Measurements from ENCODE around the gene AUP1.

Gene AUP1

DNA sequence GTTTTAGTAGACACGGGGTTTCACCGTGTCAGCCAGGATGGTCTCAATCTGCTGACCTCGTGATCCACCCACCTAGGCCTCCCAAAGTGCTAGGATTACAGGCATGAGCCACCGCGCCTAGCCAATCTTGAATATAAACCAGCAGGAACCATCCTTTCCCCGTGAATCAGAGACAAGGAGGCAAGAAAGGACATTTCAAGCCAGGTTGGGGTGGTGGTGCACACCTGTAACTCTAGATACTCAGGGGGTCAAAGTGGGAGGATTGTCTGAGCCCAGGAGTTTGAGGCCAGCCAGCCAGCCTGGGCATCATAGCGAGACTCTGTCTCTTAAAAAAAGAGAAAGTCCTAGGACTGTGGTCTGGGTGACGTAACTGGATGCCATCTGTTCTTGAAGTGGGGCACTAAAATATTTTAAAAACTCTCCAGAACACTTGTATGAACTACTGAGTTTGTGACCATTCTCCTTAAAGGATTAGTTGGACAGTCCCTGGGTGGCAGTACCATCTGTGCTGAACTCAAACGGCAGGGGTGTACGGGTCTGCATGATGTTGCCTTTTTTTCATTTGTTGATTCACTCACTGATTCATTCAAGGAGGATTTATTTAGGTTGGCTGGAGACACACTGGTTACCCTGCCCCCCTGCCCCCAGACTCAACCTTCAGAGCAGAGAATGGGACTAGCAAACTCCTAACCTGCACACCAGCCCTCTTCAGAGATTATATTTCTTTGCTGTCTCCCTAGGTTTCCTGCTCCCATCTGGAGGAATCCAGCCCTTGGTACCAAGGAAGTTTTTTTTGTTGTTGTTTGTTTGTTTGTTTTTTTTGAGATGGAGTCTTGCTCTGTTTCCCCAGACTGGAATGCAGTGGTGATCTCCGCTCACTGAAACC is 18.2 kb downstream of the AUP1 start:
- no peak for DNase-seq

DNA sequence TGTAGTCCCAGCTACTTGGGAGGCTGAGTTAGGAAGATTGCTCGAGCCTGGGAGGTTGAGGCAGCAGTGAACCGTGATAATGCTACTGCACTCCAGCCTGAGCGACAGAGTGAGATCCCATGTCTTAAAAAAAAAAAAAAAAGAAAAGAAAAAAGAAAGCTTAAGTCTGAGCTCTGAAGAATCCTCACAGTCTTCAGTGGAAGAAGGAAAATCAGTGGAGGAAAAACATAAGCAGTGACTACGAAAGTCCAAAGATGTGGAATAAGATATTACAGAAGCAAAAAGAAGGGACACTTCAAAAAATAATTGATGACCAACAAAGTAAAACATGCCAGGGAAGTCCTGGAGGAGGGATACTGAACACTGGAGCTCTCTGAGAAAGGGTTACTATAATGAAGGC is 19.2 kb downstream of the AUP1 start:
- DNase-seq: no peak

GRCh38 chr2:74507926-74508520 is 21.5 kb downstream of the AUP1 start:
- no peak for DNase-seq

GRCh38 chr2:74507145-74507925 is 22.2 kb downstream of the AUP1 start, which contains the start of gene PCGF1:
Gene PCGF1, minus strand, starts transcription at chr2:74507695. Its CDS starts 27 bp downstream, at chr2:74507668.
- DNase-seq: peak; percentile 74

GRCh38 chr2:74505448-74506246 is 23.9 kb downstream of the AUP1 start:
- DNase-seq: no peak

- no peak for DNase-seq
Observed at GRCh38 chr2:74504591-74504990, 24.9 kb downstream of the AUP1 start.

DNA sequence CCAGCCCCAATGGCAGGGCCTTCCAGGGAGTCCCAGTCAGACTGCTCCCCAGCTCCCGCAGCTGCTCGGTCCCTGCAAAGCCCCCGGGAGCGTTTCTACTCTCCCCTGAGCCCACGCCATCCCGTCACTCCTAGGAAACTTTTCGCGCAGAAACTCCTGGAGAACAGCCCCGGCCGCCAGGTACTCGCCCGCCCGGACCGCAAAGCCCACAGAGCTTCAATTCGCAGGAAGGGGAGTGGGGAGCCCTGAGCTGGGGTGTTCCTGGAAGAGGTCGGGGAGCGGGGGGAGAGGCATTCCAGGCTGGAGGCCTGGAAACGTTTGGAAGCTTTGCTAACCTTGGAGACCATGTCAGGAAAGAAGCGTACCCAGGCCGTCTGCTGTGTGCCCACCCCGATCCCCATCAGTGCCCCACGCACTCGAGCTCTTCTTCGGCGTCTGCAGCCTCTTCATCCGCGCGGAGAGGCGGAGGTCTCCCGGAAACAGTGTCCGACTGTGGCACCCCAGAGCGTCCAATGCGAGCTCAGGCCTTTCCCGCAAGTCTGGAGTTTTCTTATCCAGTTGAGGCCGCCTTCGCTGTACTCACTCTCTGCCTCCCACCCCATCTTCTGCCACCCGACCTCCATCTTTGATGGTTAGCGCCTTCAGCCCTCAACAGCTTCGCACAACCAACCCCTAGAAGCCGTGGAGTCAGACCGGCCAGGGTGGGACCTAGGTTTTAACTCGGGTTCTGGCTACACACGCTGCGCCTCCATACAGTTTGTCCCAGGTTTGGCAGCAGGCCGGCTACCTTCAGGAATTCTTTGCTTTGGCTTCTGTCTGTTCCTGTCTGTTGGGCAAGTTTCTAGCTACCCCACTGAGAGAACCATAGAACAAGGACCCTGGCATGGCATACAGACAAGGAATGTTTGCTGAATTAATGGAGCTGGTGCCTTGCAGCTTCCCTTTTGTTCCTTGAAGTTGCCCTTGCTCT is 25.7 kb downstream of the AUP1 start:
- no peak for DNase-seq

DNA sequence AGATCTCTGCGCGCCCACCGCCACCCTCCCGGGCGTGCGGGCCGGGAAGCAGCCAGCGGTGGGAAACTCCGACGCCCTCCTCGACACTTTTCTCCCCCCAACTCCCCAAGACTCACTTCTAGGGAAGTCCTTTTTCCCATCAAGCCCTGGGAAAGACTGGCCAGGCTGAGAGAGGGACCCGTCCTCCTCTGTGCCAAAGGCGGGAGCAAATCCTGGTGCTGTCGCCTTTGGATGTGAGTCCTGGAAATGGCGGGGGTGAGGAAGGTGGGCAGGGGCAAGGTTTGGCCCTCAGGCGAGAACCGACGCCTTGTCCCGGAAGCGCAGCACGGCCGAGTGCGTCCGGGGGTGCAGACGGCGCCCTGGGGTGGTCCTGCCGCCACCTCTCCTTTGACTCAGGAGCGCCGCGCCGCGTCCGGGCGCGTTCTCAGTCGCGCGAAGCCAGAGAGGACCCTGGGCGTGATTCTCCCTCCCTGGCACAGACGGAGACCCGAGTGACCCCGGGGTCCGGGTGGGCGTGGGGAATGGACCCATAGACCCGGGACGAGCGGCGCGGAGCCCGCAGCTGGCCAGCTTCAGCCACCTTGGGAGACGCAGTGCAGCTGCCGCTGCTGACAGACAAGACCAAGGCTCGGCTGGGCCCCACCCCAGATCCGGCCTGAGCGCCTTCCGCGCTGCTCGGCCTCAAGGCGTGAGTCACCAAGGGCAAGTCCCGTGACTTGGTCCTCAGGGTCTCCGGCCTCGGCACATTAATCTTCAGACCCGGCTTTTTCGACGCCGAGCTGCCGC is 26.6 kb downstream of the AUP1 start:
- no peak for DNase-seq

GRCh38 chr2:74502147-74502719 is 27.3 kb downstream of the AUP1 start:
- no peak for DNase-seq

DNA sequence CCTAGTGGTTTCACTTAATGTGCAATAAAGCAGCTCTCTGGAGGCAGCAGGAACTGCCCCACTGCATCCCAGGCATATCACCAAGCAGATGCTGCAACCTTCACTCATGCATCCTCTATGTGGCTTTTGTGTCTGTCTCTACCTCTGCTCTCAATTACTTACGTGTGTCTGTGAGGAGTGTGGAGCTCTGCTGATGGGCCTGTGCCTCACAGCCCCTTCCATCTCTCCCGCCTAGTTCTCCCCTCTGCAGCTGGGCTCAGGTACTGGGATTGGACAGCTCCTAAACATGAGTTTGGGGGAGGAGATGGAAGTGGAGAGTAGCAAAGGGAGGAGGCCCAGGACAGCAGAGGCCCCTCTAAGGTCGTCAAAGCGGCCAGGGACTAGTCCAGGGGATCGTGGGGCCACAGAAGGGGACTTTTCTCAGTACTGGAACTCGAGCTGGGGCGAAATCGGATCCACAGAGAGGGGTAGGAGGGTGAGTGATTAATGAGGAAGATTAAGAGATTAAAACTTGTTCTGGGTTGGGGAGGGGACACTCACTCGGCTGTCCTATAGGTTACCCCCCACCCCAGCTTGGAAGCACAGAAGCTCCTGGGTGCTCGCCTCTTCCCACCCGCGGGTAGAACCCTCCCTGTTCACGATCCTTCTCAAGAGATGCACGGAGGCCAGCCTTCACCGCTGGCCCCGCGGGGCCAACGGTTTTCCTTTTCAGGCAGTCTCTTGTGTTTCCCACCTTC is 28.0 kb downstream of the AUP1 start:
- no peak for DNase-seq

DNA sequence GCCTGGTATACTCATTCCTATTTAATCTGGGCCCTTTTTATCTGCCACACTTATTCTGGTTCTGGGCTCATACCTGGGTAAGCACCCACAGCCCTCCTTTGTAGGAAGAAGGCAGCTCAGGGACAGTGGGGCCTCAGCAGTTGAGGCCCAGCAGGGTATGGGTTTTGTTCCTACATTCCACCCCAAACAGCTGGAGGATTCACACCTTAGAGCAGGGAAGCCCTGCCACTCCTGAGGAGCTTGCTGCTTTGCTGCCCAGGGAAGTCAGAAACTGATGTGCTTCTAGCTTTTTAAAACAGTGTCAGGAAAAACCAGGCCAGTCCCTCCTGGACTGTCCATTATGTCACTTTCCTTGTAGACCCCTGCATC is 28.9 kb downstream of the AUP1 start:
- no peak for DNase-seq

DNA sequence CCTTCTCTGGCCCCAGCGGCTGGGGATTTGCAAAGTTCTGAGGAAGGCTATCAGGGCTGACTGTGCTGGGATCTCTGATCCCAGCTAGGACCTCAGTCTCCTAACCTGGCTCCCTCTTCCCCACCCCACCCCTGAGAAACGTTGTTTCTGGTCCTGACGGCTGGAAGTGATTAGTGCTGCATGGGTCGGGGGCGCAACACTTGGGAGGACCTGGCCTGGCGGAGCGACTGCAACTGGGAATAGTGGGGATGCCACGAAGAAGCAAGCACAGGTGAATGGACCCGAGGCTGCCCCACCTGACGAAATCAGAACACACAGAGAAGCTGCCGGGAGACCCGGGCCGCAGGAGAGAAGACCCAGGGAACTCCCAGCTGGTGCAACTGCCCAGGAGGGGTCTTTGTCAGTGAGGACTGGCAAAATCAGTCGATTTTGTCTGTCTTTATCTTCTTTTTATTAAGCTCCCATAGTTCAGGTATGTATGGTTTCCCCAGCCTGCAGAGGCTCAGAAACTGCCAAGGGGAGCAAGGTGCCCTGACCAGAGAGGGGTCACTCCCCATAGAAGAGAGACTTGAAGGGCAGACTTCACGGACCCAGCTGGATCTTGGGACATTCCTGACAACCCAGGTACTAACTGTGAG is 29.4 kb downstream of the AUP1 start:
- DNase-seq: no peak

GRCh38 chr2:74499267-74499939 is 30.1 kb downstream of the AUP1 start, which contains the start of gene LBX2:
Gene LBX2, minus strand, starts transcription at chr2:74499603. Its CDS starts 66 bp downstream, at chr2:74499537.
- no peak for DNase-seq

GRCh38 chr2:74498500-74499266 is 30.8 kb downstream of the AUP1 start:
- no peak for DNase-seq

DNA sequence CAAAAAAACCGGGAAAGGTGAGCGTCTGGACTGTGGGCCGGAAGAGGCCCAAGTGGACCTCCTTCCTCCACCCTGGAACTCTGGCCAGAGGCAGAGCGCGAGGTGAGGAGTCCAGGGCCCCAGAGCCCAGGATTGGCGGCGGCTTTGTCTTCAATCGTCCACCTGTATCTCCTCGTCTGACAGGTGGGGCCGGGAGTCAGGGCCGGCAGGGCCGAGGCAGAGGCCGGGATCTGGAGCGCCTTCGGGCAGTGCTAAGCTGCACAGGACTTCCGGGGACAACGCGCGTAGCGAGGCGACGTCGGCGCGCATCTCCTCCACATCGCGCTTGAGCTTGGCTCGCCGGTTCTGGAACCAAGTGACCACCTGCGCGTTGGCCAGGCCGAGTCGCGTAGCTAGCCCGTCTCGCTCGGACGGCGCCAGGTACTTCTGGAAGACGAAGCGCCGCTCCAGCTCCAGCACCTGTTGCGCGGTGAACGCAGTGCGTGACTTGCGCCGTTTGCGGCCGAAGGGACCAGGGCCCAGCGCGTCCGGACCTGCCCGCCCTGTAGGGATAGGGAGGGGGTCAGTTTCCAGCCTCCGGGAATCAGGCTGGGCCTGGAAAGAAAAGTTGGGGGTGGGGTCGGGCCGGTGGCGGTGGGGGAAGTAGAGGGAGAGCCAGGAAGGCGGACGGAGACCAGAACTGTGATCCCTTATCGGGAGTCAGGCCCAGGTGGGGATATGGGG is 31.6 kb downstream of the AUP1 start:
- DNase-seq: no peak

GRCh38 chr2:74496997-74497776 is 32.3 kb downstream of the AUP1 start:
- DNase-seq: no peak

Data from SIG-M5 (cell line).